Naive thymus-derived CD4-positive, alpha-beta T cell (primary cell): ENCODE data around the gene LGALS14. TPM values are rescaled to one million over a fixed set of nuclear protein-coding genes. Genes with fewer than 3 reads are reported as not detected.

ENCODE experiments used
- ATAC-seq: fragments of 150-1000 bp; cut with Tn5 transposase; 2 replicates; pipeline ENCODE4 v1.10.0; 2021; ENCODE audit warnings: mild to moderate bottlenecking, moderate library complexity
- CTCF ChIA-PET: fragments of 350-600 bp; sonication (Branson Sonifier 250); formaldehyde crosslinking; loops from one replicate; lab custom pipeline; 2021; ENCODE audit warnings: antibody characterized with exemption; lab: Charles Lee
- POLR2A ChIA-PET: fragments of 350-600 bp; sonication (Branson Sonifier 250); formaldehyde crosslinking; loops from one replicate; lab custom pipeline; 2021; ENCODE audit warnings: antibody characterized with exemption, inconsistent platforms; lab: Charles Lee
- DNase-seq, 9 donors: peaks; one replicate each; pipeline versions ENCODE4 v3.0.0 to v3.0.0-alpha.2; 2020 to 2022; ENCODE audit warnings: mixed read lengths in 1 of 9
- H3K27ac ChIP-seq: one replicate; pipeline ENCODE4 v1.7.0; 2013; ENCODE audit warnings: mild to moderate bottlenecking, low read depth, low read length, moderate library complexity
- H3K27me3 ChIP-seq, 2 donors: one replicate each; pipeline ENCODE4 v1.7.0; 2013; ENCODE audit warnings: low read length in 2 of 2, mild to moderate bottlenecking in 2 of 2, moderate library complexity in 2 of 2; ENCODE audit not compliant: control insufficient read depth in 2 of 2, insufficient read depth in 2 of 2
- H3K36me3 ChIP-seq, 3 experiments: 1 replicate in 2 of 3; 2 replicates in 1 of 3; pipeline ENCODE4 v1.7.0; 2013; ENCODE audit warnings: low read length in 3 of 3, mild to moderate bottlenecking in 3 of 3, moderate library complexity in 1 of 3; ENCODE audit not compliant: insufficient read depth in 3 of 3, control insufficient read depth in 2 of 3
- H3K4me1 ChIP-seq, 2 donors: one replicate each; pipeline ENCODE4 v1.7.0; 2013; ENCODE audit warnings: low read length in 2 of 2, mild to moderate bottlenecking in 2 of 2, moderate library complexity in 1 of 2; ENCODE audit not compliant: control insufficient read depth in 2 of 2, insufficient read depth in 2 of 2
- H3K4me3 ChIP-seq: 2 replicates; pipeline ENCODE4 v1.7.0; 2013; ENCODE audit warnings: mild to moderate bottlenecking, low read length
- H3K9me3 ChIP-seq, 3 experiments: 1 replicate in 2 of 3; 2 replicates in 1 of 3; pipeline ENCODE4 v1.7.0; 2013; ENCODE audit warnings: low read length in 3 of 3; ENCODE audit not compliant: control insufficient read depth in 2 of 3
- H3K27ac Mint-ChIP-seq, 9 donors: one replicate each; pipeline ENCODE4 v1.8.0; 2020 to 2022; ENCODE audit warnings: mixed read lengths in 9 of 9, mild to moderate bottlenecking in 8 of 9, moderate library complexity in 5 of 9, inconsistent platforms in 2 of 9
- H3K27me3 Mint-ChIP-seq, 5 donors: one replicate each; pipeline ENCODE4 v1.8.0; 2021 to 2022; ENCODE audit warnings: mixed read lengths in 5 of 5, mild to moderate bottlenecking in 1 of 5
- H3K36me3 Mint-ChIP-seq, 5 donors: one replicate each; pipeline ENCODE4 v1.8.0; 2020 to 2022; ENCODE audit warnings: mixed read lengths in 5 of 5, mild to moderate bottlenecking in 3 of 5, inconsistent platforms in 1 of 5
- H3K4me1 Mint-ChIP-seq, 7 donors: one replicate each; pipeline ENCODE4 v1.8.0; 2020 to 2022; ENCODE audit warnings: mixed read lengths in 7 of 7, mild to moderate bottlenecking in 3 of 7, inconsistent platforms in 1 of 7
- H3K4me3 Mint-ChIP-seq, 10 donors: one replicate each; pipeline ENCODE4 v1.8.0; 2020 to 2022; ENCODE audit warnings: mild to moderate bottlenecking in 10 of 10, mixed read lengths in 10 of 10, moderate library complexity in 6 of 10, inconsistent platforms in 2 of 10
- H3K9me3 Mint-ChIP-seq, 11 donors: one replicate each; pipeline ENCODE4 v1.8.0; 2020 to 2022; ENCODE audit warnings: mixed read lengths in 11 of 11, mild to moderate bottlenecking in 4 of 11, inconsistent platforms in 1 of 11, moderate library complexity in 1 of 11
- intact Hi-C, 2 donors: fragments of 100-400 bp; cut with micrococcal nuclease; formaldehyde crosslinking; loops; one replicate each; pipeline ENCODE4 v1.15.1; 2023
- polyA plus RNA-seq, 2 donors: library from polyadenylated mRNA; unstranded; fragments of 300-500 nt; fragmentation: Illumina TruSeq; gene quantifications; one replicate each; pipeline ENCODE4 v1.2.3, GENCODE V29; 2021
- total RNA-seq, 6 experiments: library from RNA in 5 of 6; stranded (reverse) in 5 of 6; gene quantifications; 1 replicate in 5 of 6; 2 replicates in 1 of 6; pipeline ENCODE4 v1.2.3 and lab custom pipeline; 2021 to 2026

LGALS14 gene
- total and polyA plus RNA-seq, 7 experiments from 2014 or later, result 0.41 to 1.1 (median 0.72) TPM; not detected in 4

DNA sequence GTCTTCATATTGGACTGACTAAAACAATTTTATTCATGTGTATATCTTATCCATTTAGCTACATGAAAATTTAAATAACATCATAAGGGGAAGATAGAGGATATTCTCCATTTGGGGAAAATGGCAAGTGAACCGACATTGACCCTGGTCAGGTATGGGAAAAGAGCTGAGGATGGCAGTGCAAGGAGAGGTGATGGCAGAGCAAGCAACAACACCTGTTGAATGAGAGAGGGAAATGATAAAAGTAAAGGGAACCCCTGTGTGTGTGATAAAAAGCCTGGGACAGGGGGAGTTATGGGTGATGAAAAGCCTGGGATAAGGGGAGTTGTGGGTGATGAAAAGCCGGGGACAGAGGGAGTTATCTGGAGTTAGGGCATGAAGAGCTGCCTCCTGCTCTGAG is 29.6 kb downstream of the LGALS14 start:
- Histone ChIP-seq H3K4me3 (no peak overlapping the region), H3K9me3 (no peaks in the 10 kb centered on the region), H3K36me3 (no peaks in the 10 kb centered on the region), H3K27me3 (no peaks in the 10 kb centered on the region), H3K4me1 (peaks cover 0 to 9% of the 10 kb centered on the region in 2 donors), H3K27ac (no peak overlapping the region)
- ATAC-seq (no peak), DNase-seq (no peak)
- POLR2A ChIA-PET, result no interaction called here
- CTCF ChIA-PET, result no interaction called here
- peaks cover 0 to 7% (median 3%) of the 10 kb centered on the region in 5 donors for H3K27me3 Mint-ChIP-seq
- peak overlapping the region in 1 of 9 donors; percentile 63 for H3K27ac Mint-ChIP-seq
- intact Hi-C loops, result no loop called here
- H3K4me3 Mint-ChIP-seq, result no peak overlapping the region
- H3K4me1 Mint-ChIP-seq, result peaks cover 14 to 29% (median 22%) of the 10 kb centered on the region in 7 donors
- peaks cover 0 to 5% (median 0%) of the 10 kb centered on the region in 11 donors for H3K9me3 Mint-ChIP-seq
- peaks cover 0 to 2% (median 0%) of the 10 kb centered on the region in 5 donors for H3K36me3 Mint-ChIP-seq

DNA sequence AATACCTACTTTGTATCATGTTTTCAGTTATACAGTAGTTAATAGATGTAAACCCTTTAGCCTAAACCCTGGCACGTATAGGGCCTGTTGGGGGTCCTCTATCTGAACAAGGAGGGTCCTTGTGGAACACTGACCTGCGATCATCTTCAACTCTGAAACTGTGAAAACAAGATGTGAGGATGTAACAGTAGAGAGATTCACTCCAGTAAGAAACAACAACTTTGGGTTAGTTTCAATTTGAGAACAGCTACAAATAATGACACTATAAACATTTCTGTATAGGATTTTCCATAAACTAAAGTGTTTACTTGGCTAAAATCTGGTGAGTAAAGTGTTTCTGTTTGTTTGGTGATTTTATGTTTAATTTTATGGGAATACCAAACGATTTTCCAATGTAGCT is 31.4 kb downstream of the LGALS14 start:
- H3K27me3 Mint-ChIP-seq, result peaks cover 0 to 4% (median 0%) of the 10 kb centered on the region in 5 donors
- DNase-seq (no peak), ATAC-seq (no peak)
- H3K4me3 Mint-ChIP-seq, result peak overlapping the region in 2 of 10 donors; percentile 19 to 27
- H3K36me3 ChIP-seq, result no peaks in the 10 kb centered on the region
- intact Hi-C loops, result no loop called here
- peaks cover 14 to 40% (median 32%) of the 10 kb centered on the region in 7 donors for H3K4me1 Mint-ChIP-seq
- H3K27ac ChIP-seq, result no peak overlapping the region
- CTCF ChIA-PET, result interaction anchor here (0.7 kb wide), 1 partner anchor 232 kb away, joined by 3 read pairs; no protein-coding TSS in a partner anchor
- POLR2A ChIA-PET, result no interaction called here
- no peaks in the 10 kb centered on the region for H3K9me3 ChIP-seq
- peaks cover 0 to 5% (median 0%) of the 10 kb centered on the region in 11 donors for H3K9me3 Mint-ChIP-seq
- peaks cover 0 to 2% (median 0%) of the 10 kb centered on the region in 5 donors for H3K36me3 Mint-ChIP-seq
- peaks cover 0 to 9% of the 10 kb centered on the region in 2 donors for H3K4me1 ChIP-seq
- H3K27me3 ChIP-seq, result no peaks in the 10 kb centered on the region
- peak overlapping the region in 7 of 9 donors; percentile 2 to 73 (median 40) for H3K27ac Mint-ChIP-seq
- no peak overlapping the region for H3K4me3 ChIP-seq

DNA sequence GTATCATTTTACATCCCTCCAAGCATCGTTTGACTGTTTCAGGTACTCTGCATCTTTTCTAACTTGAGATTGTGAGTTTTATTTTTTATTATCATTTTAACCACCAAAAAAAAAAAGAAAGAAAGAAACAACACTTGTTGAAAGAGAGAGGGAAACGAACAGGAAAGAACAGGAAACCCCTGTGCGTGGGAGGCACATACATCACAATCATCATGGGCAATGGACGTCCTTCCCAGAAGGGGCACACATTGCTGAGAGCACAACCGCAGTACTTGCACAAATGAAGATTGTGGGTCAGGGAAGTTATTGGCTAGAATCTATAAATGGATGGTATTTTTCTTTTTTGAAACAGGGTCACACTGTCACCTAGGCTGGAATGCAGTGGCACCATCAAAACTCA is 31.8 kb downstream of the LGALS14 start:
- CTCF ChIA-PET, result interaction anchor here (0.7 kb wide), 1 partner anchor 233 kb away, joined by 3 read pairs; no protein-coding TSS in a partner anchor
- H3K27ac Mint-ChIP-seq, result peak overlapping the region in 5 of 9 donors; percentile 2 to 73 (median 63)
- H3K4me3 ChIP-seq, result no peak overlapping the region

DNA sequence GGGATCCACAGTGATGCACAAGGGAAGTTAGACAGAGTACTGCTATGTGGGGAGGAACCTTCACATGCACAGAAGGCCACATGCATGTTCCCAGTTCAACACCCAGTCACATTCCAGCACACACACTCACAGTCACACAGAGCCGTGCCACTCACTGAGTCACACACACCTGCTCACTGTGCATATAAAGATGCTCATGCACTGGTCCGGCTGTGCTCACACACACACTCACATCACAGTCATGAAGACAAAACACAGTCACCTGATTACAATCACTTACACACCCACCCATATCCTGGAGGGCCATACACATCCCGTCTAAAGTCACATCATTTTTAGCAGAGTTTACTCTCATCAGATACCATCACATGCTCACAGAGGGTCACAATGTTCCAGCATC is 33.1 kb downstream of the LGALS14 start:
- Mint-ChIP-seq H3K4me1 (peaks cover 14 to 46% (median 32%) of the 10 kb centered on the region in 7 donors), H3K27me3 (peaks cover 0 to 7% (median 0%) of the 10 kb centered on the region in 5 donors), H3K27ac (peak overlapping the region in 8 of 9 donors; percentile 9 to 77 (median 58)), H3K36me3 (peaks cover 0 to 4% (median 0%) of the 10 kb centered on the region in 5 donors), H3K9me3 (peaks cover 0 to 5% (median 0%) of the 10 kb centered on the region in 11 donors), H3K4me3 (peak overlapping the region in 5 of 10 donors; percentile 1 to 48 (median 18))
- no peaks in the 10 kb centered on the region for H3K27me3 ChIP-seq
- no peaks in the 10 kb centered on the region for H3K9me3 ChIP-seq
- intact Hi-C loops, result no loop called here
- no peak overlapping the region for H3K27ac ChIP-seq
- DNase-seq (peak in 2 of 9 donors; percentile 2), ATAC-seq (no peak)
- no peak overlapping the region for H3K4me3 ChIP-seq
- peaks cover 0 to 9% of the 10 kb centered on the region in 2 donors for H3K4me1 ChIP-seq
- ChIA-PET POLR2A (no interaction called here), CTCF (no interaction called here)
- H3K36me3 ChIP-seq, result no peaks in the 10 kb centered on the region

More for the DNA sequence above, 31.8 kb downstream of the LGALS14 start:
- H3K4me1 ChIP-seq, result peaks cover 0 to 9% of the 10 kb centered on the region in 2 donors
- ATAC-seq (no peak), DNase-seq (no peak)
- H3K27ac ChIP-seq, result no peak overlapping the region
- POLR2A ChIA-PET, result no interaction called here
- no peaks in the 10 kb centered on the region for H3K9me3 ChIP-seq
- no peaks in the 10 kb centered on the region for H3K27me3 ChIP-seq
- peaks cover 14 to 42% (median 32%) of the 10 kb centered on the region in 7 donors for H3K4me1 Mint-ChIP-seq
- intact Hi-C loops, result no loop called here
- peak overlapping the region in 4 of 10 donors; percentile 13 to 27 (median 21) for H3K4me3 Mint-ChIP-seq
- H3K36me3 ChIP-seq, result no peaks in the 10 kb centered on the region
- peaks cover 0 to 5% (median 0%) of the 10 kb centered on the region in 11 donors for H3K9me3 Mint-ChIP-seq
- peaks cover 0 to 2% (median 0%) of the 10 kb centered on the region in 5 donors for H3K36me3 Mint-ChIP-seq
- H3K27me3 Mint-ChIP-seq, result peaks cover 0 to 4% (median 0%) of the 10 kb centered on the region in 5 donors

DNA sequence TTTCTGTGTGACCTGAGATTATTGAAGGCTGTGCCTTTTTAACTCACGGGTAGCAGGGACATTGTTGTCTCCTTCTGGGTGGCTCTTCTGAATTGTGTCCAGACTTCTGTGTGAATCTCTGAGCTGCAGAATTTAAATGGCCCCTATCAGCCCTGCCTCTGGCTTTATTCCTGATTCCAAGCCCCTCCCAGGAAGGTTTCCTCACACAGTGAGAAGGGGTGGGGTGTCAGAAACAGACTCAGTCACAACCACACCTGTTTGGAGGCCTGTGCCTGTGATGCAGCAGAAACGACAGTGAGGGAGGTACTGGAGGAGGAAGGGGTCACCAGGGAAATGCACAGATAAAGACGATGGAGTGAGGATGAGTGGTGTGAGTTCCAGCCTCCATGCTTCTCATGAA is 33.6 kb downstream of the LGALS14 start, which contains the start of gene CLC:
TSS of gene CLC (minus strand) at position 139 of the 400 bp plus-strand sequence. CDS start at position 62, 77 bp downstream.
- Histone ChIP-seq H3K4me3 (no peak within 1 kb of the TSS), H3K36me3 (no peaks in the 10 kb centered on the region), H3K27me3 (no peaks in the 10 kb centered on the region), H3K27ac (no peak within 1 kb of the TSS), H3K4me1 (peaks cover 0 to 9% of the 10 kb centered on the region in 2 donors), H3K9me3 (no peaks in the 10 kb centered on the region)
- Mint-ChIP-seq H3K4me1 (peaks cover 14 to 46% (median 32%) of the 10 kb centered on the region in 7 donors), H3K27me3 (peaks cover 0 to 9% (median 2%) of the 10 kb centered on the region in 5 donors), H3K36me3 (peaks cover 0 to 4% (median 0%) of the 10 kb centered on the region in 5 donors), H3K27ac (peak within 1 kb of the TSS in 8 of 9 donors; percentile 28 to 77 (median 59)), H3K9me3 (peaks cover 0 to 5% (median 0%) of the 10 kb centered on the region in 11 donors), H3K4me3 (peak within 1 kb of the TSS in 6 of 10 donors; percentile 1 to 48 (median 11))
- ChIA-PET POLR2A (no interaction called here), CTCF (no interaction called here)
- ATAC-seq, result no peak
- no peak for DNase-seq
- intact Hi-C loops, result no loop called here

DNA sequence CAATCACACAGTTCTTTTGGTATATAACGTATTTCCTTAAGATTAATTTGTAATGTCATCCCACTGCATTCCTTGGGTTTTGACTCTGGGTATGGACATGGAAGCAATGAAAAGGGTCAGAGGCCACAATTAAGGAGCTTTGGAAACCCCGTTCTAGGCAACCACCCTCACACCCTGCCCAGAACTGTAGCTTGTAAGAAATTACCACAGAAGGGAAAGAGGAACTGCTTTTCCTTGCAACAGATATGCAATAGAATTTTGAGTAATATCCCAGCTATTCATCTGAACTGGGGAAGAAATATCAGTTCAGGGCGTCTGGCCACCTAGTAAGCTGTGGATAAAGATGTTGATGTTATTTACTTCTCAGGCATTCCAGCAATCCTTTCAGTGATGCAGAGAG is 34.5 kb downstream of the LGALS14 start:
- peaks cover 14 to 46% (median 32%) of the 10 kb centered on the region in 7 donors for H3K4me1 Mint-ChIP-seq
- CTCF ChIA-PET, result no interaction called here
- peak overlapping the region in 1 of 10 donors; percentile 14 for H3K4me3 Mint-ChIP-seq
- Histone ChIP-seq H3K27me3 (no peaks in the 10 kb centered on the region), H3K9me3 (no peaks in the 10 kb centered on the region), H3K36me3 (no peaks in the 10 kb centered on the region), H3K4me3 (no peak overlapping the region), H3K27ac (no peak overlapping the region), H3K4me1 (peaks cover 0 to 9% of the 10 kb centered on the region in 2 donors)
- POLR2A ChIA-PET, result no interaction called here
- DNase-seq, result no peak
- peaks cover 0 to 7% (median 0%) of the 10 kb centered on the region in 5 donors for H3K36me3 Mint-ChIP-seq
- no peak for ATAC-seq
- H3K27ac Mint-ChIP-seq, result peak overlapping the region in 1 of 9 donors; percentile 58
- H3K9me3 Mint-ChIP-seq, result peaks cover 0 to 6% (median 0%) of the 10 kb centered on the region in 11 donors
- intact Hi-C loops, result no loop called here
- peaks cover 0 to 19% (median under 1%) of the 10 kb centered on the region in 5 donors for H3K27me3 Mint-ChIP-seq
